DMS79 (cell line): ENCODE measurements around the gene OR8B12.

Experiments used
- DNase-seq: peaks from one replicate; lab custom pipeline; 2025; lab: John Stamatoyannopoulos, UW

Gene OR8B12, protein sequence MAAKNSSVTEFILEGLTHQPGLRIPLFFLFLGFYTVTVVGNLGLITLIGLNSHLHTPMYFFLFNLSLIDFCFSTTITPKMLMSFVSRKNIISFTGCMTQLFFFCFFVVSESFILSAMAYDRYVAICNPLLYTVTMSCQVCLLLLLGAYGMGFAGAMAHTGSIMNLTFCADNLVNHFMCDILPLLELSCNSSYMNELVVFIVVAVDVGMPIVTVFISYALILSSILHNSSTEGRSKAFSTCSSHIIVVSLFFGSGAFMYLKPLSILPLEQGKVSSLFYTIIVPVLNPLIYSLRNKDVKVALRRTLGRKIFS

DNA sequence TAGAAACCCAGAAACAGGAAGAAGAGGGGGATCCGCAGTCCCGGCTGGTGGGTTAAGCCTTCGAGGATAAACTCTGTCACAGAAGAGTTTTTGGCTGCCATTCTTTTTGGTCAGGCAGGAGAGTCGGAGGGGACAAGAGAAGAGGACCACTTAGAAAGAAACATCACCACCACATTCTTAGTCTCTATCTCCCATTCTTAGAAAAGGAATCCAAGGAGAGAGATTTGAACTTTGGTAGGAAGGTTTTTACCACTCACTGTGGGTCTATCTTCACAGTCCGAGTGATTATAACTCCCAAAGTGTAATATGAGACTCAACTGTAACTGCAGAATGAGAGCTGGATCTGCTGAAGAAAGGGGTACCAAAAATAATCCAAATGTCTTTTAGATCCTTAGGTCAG lies at the start of gene OR8B12:
Gene OR8B12 (minus strand): TSS at position 101 of the 400 bp plus-strand sequence. CDS start 0 bp downstream, at position 101.
- DNase-seq = no peak

DNA sequence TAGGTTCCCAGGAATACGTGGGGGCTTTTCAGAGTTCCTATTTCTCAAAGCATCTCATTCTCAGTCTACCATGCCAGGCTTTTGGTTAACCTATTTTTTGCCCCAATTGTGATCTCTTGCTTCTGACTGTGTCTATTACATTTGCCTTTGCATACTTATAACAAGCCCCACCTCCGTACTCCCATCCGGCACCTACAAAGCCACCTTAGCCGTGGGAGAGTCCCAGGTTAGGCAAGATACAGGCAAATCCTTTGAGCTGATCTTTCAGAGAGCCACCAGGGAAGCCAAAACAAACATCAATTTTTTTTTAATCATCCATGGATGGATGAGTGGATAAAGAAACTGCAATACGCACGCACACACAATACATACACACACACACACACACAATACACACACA lies 49.2 kb upstream of the OR8B12 start:
- no peak for DNase-seq

- DNase-seq = no peak
Measured at GRCh38 chr11:124591430-124591829, 48.0 kb upstream of the OR8B12 start.

DNA sequence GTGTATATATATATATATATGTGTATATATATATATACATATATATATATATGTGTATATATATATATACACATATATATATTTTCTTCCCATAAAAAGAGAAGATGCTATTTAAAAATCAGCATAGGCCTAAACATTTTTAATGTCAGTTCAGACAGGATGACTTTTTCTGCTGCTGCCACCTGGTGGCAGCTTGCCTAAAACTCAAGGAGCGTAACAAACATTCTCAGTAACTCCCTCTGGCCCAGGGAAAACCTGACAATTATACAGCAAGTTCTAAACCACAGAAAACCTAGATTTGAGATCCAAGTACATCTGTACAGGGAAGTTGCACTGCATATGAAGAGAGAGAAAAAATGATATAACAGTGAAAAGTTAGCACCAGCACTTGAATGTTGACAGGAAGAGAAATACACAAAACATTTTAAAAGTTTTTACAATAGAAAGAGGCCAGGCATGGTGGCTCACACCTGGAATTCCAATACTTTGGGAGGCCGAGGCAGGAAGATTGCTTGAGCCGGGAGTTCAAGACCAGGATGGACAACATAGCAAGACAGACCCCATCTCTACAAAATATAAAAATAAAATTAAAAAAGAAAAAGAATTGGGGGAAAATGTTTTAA lies 42.9 kb upstream of the OR8B12 start:
- DNase-seq = no peak

GRCh38 chr11:124584681-124585372 lies 41.4 kb upstream of the OR8B12 start:
- DNase-seq = no peak

- no peak for DNase-seq
Measured at GRCh38 chr11:124583781-124584180, 40.3 kb upstream of the OR8B12 start.

- DNase-seq = no peak
Measured at GRCh38 chr11:124582565-124582964, 39.1 kb upstream of the OR8B12 start.

DNA sequence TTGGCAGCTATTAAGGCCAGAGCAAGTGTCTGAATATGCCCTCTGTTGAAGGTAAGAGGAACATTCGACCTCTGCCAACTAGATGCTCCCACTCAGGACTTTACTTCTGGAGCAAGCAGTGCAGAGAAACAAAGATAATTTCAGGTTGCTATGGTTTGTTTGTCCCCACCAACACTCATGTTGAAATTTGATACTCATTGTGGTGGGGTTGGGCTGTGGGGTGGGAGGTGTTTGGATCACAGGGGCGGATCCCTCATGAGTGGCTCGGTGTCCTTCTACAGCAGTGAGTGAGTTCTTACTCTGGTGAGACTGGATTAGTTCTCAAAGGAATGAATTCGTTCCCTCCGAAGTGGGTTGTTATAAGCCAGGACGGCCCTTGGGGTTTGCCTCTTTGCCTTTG lies 38.4 kb upstream of the OR8B12 start:
- no peak for DNase-seq

DNA sequence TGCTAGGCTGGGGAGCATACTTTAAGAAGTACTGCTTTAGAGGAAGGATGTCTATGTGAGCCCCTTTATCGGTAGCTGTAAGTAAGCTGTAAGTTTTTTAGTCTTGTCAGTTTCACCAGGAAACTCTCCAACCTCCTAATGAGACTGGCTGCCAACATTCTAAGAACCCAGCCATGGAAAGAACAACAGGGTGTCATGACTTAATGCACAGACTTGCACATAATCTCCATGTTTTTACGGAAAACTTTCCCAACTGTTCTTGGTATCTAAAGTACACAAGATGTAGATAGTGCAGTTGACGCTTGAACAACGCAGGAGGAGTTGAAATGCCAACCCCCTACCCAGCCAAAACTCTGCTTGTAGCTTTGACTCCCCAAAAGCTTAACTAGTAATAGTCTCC lies 35.3 kb upstream of the OR8B12 start:
- no peak for DNase-seq

DNA sequence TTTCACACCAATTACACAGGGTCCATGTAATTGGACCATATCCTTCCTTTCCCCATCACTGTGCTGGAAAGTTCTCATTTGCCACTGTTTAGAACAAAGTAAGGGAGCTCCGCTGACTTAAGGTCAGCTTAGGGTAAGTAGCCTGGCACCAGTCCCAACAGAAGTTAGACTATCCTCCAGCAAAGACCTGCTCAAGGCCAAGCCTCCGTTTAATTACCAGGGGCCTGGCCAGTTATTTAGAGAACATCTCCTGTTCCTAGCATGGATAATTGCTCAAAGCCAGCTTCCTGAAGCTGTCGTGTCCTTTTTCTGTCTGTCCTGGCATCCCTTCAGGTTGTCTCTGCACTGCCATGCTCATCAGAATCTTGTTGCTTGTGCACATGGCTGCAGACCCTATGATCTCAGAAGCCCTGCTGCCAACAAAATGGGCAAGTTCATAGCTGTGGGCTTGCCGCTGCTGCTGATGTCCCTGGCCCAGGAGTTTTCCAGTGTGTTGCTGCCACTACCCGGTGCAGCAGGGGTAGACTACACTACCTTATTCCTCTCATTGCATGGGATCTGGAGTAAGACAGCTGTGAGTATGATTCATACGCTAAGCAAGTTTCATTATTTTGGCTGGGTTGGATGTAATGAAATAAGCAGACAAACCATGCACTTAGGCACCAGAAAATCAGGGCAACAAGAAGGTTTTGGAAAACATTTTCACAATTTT lies 34.4 kb upstream of the OR8B12 start:
- no peak for DNase-seq

DNA sequence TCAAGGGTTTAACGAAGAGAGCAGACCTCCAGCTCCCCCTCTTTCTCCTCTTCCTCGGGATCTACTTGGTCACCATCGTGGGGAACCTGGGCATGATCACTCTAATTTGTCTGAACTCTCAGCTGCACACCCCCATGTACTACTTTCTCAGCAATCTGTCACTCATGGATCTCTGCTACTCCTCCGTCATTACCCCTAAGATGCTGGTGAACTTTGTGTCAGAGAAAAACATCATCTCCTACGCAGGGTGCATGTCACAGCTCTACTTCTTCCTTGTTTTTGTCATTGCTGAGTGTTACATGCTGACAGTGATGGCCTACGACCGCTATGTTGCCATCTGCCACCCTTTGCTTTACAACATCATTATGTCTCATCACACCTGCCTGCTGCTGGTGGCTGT lies 26.7 kb upstream of the OR8B12 start:
- no peak for DNase-seq

GRCh38 chr11:124569697-124570096 lies 26.2 kb upstream of the OR8B12 start, which contains the start of gene OR8A1:
OR8A1 (plus strand) TSS chr11:124569997; CDS start chr11:124570120, 123 bp downstream.
- no peak for DNase-seq

- no peak for DNase-seq
Measured at GRCh38 chr11:124556828-124557227, 13.4 kb upstream of the OR8B12 start.

GRCh38 chr11:124551987-124552386 lies 8.5 kb upstream of the OR8B12 start:
- no peak for DNase-seq

- DNase-seq = no peak
Measured at GRCh38 chr11:124551189-124551588, 7.7 kb upstream of the OR8B12 start.

DNA sequence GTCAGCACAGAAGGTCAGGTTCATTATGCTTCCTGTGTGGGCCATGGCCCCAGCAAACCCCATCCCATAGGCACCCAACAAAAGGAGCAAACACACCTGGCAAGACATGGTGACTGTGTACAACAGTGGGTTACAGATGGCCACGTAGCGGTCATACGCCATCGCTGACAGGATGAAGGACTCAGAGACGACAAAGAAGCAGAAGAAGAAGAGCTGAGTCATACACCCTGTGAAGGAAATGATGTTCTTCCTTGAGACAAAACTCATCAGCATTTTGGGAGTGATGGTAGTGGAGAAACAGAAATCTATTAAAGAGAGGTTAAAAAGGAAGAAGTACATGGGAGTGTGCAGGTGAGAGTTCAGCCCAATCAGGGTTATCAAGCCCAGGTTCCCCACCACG lies 309 bp downstream of the OR8B12 start:
- DNase-seq = no peak

- DNase-seq = no peak
Measured at GRCh38 chr11:124541204-124541603, 2.2 kb downstream of the OR8B12 start.

GRCh38 chr11:124538019-124538418 lies 5.4 kb downstream of the OR8B12 start:
- no peak for DNase-seq

DNA sequence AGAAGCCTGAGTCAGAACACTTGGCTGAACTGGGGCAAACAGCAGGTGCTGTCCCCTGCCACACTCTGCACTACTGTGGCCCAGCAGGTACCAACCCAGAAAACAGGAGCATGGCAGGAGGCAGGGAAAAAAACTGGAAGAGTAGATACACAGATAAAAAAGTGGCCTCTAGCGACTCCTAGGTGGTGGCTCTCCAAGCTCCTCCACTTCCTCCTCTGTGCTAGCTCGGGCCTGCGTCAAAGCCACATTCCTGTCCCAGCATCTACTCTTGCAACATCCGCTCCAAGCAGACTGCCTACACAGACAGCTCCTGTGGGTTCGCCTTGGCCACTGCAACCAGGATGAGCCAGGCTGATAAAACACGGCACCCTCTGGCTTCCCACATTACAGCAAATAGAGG lies 6.9 kb downstream of the OR8B12 start:
- no peak for DNase-seq

- no peak for DNase-seq
Measured at GRCh38 chr11:124535552-124536232, 7.8 kb downstream of the OR8B12 start.

DNA sequence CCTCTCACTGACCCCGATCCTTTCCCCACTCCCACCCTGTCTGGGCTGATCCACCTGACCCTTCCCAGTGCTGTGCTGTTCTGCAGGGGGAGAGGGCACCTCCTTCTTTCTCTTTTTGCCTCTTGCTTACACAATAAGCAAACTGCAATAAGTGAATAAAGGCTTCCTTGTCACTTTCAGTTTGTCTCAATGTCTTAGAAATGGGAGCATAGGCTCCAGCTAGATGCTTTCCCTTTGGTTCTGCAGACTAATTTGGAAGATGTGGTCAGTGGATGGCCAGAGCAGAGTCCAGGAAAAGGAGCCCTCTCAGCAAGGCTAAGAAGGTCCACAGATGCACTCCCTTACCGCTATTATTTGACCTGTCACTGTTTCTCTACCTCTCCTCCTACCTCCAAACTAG lies 9.4 kb downstream of the OR8B12 start:
- DNase-seq = no peak

DNA sequence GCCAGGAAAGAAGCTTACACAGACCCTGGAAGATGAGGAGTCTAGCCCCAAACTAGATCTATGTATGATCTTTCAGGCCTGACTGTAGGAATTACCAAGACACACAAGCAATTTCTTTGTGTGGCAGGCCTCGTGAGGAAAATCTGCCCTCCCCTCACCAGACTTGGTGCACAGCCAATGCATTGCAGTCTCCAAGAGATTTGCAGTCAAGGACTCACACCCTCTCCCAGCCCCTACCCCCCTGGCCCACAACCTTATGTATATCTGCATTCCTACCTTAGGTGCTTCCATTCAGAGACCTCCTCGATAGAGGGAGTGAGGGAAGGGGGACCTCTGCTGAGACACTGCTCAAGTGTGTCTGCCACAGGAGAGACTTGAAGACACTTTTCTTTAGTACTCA lies 9.8 kb downstream of the OR8B12 start:
- no peak for DNase-seq
